SIG-M5 treated with dmso at 0.1 percent for 504 hours (cell line): ENCODE data around the gene WNK2.
"Not testable (repeated sequence)": the region's sequence is repeated elsewhere in the genome, so short reads cannot be mapped to it uniquely, and the experiment has no call there.

Experiments
- DNase-seq: peaks from one replicate; lab custom pipeline; 2025; ENCODE audit not compliant: unreplicated experiment; lab: John Stamatoyannopoulos, UW

The WNK2 gene

DNA sequence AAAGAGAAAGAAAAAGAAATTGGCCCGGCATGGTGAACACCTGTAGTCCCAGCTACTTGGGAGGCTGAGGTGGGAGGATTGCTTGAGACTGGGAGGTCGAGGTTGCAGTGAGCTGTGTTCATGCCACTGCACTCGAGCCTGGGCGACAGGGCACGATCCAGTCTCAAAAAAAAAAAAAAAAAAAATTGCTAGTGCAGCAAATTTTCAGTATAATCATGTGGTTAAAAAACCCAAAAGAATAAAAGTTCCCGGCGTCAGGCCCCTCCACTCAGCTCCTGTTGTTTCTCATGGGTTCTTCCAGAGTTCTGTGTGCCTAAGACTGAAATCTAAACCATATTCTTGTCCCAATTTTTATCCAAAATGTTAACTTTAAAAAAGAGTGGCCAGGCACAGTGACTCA is 49.1 kb downstream of the WNK2 start:
- no peak for DNase-seq

DNA sequence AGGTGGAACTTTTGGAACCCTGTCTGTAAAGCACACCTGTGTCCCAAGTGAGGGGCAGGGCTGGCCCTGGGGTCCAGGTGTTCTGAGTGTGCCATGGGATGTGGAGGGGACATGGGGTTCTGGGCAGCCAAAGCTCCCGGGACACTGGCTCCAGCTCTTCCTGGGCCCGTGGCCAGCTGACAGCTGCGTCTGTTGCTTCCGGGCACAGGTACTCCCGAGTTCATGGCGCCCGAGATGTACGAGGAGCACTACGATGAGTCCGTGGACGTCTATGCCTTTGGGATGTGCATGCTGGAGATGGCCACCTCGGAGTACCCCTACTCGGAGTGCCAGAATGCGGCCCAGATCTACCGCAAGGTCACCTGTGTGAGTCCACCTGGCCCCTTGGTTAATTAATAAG is 50.7 kb downstream of the WNK2 start:
- no peak for DNase-seq

DNA sequence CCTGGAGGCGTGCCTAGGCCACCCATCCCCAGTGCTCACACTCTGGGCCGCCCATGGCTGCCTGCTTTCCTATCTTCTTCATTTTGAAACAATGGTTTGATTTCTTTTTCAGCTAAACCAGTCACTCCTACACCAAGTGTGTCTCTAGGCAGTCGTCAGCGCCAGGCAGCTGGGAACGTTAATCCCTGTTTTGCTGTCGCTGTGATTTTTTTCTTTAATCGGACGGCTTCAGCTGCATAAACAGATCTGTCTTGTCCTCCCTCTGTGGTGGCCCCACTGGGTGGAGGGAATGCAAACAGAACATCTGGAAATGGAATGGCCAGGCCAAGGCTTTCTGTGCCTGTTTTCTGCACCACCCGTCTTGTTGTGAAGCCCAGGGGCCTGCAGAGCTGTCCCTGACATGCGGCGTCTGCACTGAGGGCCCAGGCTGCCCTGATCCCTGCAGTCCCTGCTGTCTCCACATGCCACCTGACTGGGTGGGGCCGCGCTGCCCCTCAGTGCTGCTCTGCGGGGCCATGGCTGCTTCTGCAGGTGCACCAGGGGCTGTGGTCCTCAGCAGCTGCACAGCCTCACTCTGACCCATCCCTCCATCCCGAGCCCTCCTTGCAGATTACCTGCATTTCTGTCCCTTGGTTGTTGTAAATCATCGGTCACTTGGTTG is 51.5 kb downstream of the WNK2 start:
- DNase-seq: no peak

DNA sequence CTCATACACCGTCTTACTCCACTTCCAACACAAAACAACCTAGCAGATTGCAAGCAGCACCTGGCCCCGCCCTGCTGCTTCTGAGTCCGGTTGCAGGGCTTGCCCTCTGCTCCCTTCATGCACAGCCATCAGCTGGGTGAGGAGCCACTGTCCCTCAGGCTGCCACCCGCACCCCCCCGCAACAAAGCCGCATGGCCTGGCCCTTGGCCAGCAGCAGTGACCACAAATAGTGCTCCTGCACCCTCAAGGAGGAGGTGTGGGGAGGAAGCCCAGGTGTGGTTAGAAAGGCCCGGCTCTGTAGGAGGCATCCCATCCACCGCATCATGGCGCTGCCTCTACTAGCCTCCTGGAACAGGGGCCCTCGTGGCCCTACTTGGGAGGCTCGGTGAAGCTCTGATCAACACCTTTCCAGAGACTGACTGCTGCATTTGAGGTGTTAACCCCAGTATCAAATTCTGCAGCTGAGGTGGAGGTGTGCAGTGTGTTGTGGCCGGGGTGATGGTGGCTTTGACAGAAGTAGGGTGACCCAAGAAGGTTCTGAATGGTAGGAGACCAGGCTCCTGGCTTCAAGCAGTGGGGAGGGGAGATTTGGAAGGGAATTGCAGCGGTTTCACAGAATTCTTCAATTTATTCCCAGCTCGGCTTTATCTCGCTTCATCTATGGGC is 52.7 kb downstream of the WNK2 start:
- DNase-seq: no peak

DNA sequence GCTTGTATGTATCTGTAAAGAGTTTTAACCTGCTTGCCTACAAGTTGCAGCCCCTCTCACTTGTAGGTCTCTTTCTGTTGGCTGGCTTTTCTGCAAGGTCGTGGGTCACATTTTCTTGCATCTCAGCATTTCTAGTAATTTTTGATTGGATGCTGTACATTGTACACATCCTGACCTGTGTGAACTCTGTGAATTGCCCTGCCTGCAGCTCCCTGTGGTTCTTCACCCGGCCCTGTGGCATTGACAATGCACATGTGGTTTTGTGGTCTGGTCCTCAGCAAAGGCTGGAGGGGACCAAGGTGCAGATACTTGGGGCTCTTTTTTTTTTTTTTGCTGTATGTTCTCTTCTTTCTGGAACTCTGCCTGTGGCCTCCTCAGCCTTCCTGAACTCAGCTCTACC is 53.6 kb downstream of the WNK2 start:
- DNase-seq: no peak

DNA sequence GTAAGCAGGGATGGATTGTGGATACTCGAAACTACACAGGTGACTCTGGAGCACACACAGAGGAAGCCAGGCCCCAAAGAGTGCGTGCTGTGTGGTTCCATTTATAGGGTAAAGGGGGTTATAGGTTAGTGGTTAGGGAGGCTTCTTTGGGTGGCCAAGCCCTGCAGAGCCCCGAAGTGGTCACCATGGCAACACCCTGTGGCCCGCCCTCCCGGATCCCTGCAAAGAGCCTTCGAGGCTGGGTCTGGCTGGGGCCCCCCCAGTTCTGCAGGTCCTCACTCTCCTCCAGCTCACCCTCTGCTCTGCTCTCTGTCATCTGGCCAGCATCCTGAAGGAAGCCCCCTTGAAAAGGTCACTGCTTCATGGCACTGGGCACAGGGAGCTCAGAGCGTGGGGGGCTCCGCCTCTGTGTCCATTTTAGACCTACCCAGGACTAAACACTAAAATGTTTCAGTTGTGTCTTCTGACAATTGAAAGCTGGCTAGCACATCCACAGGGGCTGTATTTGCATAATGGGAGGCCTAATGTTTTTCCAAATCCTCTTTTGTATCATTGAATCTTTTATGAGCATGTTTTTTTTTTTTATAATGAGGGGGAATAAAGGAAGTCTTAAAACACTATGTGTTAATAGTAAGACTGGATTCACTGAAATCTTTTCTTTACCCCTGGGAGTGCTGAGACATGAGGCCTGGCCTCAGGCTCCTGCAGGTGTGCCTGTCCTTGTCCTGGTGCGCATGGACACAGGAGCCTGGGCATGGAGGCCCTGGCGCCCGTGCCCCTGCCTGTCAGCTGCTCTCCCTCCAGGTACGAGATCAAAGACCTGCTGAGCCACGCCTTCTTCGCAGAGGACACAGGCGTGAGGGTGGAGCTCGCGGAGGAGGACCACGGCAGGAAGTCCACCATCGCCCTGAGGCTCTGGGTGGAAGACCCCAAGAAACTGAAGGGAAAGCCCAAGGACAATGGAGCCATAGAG is 55.3 kb downstream of the WNK2 start:
- no peak for DNase-seq

DNA sequence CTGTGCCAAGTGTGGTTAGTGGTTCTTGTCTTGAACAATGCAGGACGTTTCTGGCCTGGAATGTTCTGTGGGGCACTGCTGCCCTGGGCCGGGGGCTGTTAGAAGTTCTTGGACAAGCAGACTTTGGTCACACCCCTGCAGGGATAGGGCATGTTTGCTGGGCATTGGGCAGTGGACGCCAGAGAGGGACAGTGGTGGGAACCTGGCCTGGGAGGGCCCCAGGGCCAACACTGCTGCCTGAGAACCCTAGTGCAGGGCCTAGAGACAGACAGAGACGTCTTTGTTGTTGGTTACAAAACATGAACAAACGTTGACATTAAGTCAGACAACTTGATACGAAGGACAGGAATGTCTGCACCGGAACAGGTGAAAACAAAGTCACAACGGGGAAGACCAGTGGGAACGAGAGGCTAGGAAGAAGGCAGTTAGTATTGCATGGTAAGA is 57.0 kb downstream of the WNK2 start:
- no peak for DNase-seq

DNA sequence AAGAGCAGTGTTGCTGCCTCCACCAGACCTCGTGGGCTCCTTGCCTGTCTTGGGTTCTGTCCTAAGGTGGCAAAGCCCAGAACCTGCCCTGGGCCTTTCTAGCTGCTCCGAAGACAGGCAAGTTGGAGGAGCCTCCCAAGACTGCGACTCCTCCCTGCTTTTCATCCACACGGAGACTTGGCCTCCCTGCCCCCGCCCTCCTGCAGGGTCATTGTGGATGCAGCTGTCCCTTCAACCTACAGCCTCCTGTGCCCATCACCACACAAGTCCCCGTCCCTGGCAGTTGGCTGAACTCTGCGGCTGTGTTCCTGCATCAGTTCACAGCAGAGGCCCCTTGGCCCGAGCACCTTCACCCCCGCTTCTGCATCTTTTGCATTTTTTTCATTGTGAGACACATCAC is 59.2 kb downstream of the WNK2 start:
- no peak for DNase-seq

DNA sequence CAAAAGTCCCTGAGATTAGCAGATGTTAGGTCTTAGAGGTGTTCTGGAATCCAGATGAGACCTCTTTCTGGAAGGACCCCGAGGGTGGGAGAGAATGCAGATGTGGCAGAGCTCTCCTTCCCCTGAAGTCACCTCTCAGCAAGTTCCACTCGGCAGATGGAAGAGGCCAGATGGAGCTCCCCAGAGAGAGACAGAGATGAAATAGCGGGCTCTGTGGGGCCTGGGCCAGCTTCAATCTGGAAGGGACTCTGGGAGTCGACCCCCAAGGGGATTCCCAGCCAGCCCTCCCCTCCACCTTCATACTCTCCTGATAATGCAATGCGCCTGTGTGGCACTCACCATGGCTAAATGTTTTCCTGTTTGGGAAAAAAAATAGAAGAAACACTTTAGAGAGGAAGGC is 60.2 kb downstream of the WNK2 start:
- no peak for DNase-seq

DNA sequence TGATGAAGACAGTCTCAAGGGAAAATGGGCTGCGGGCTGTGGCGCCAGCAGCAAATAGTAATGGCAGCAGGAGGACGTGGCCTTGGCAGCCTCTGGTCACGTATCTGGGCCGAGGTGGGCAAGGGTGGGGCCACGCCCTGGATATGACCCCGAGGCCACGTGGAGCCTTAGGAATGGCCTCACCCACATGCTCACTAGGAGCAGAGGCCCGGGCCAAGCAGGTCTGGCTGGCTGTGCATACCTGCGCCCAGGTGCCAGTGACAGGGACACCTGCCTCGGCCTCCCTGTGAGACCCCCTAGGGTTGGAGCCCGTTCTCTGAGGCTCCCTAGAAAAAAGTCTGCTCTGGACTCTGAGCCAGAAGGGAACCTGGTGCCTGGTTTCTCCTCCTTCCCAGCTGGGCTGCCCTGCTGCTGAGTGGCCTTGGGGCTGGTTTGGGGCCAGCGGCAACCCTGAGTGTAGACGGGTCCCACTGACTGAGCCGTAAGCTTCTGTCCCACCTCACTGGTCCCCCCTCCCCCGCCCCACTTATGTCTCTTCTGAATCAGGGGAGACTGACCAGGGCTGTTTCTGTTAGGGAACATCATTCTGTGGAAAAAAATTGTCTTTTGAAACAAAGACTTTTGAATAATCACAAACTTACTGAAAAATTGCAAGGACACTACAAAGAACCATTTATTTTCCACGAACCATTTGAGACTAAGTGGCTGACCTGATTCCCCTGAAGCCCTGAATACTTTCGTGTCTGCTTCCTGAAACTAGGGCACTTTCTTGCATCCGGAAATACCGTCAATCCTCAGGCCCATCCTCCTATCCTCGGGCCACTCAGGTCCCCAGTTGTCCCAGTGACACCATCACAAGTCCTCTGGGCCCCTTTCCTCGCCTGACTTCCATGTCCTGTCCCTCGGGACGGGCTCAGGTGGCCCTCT is 60.8 kb downstream of the WNK2 start:
- DNase-seq: no peak

DNA sequence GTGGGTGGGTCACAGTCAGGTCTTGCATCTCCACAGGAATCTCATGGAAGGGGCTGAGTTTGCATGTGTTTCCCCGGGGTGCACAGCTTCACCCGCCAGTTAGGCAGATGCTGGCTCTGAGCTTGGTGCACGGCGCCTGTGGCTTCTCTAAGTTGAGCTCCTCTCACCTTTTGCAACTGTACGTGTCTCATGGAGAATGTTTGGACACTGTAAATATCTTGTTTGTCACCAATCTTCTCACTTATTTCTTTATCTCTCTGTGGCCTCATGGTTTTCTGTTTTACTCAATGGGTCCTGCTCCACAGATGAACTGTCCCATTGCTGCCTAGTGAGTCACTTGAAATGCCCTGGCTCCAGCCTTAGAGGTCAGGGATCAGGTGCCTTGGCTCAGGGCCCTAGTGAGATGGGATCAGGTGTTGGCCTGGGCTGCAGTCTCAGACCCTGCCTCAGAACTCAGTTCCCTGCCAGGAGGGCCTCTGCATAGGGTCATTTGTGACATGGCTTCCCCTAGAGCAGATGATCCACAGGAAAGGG is 61.6 kb downstream of the WNK2 start:
- DNase-seq: no peak

DNA sequence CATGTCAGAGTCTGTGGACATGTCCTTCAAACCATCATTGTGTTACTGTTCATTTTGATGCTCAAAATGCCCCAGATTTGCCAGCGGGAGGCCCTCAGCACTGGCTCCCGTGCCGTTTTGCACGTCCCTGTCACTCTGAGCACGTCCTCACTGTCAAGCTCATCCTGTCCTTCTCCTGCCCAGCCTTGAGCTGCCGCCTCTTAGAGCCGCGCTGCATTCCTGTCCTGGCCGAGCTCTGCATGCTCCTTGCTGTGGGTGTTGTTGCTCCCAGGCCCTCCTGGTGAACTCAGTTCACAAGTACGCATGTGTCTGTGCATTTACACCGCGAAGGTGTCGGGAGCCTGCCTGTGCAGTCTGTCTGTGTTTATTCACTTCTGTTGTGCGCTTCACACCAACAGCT is 62.2 kb downstream of the WNK2 start:
- DNase-seq: no peak

DNA sequence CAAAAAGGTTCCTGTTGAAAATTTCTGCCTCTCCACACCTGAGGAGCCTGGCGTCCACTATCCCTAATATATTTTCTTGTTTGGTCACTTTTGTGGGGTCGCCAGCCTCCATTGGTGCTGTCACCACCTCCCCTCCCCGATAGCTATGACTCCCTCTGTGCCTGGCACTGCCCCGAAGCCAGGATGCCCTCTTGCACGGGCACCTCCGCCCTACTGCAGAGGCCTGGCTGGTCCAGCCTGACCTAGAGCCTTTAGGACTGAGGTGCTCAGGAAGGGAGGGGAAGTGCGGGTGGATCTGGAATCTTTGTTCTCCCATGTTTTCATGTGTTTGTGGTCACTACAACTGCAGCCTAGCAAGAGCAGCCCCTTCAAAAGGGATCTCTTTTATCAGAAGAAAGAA is 62.6 kb downstream of the WNK2 start:
- no peak for DNase-seq

DNA sequence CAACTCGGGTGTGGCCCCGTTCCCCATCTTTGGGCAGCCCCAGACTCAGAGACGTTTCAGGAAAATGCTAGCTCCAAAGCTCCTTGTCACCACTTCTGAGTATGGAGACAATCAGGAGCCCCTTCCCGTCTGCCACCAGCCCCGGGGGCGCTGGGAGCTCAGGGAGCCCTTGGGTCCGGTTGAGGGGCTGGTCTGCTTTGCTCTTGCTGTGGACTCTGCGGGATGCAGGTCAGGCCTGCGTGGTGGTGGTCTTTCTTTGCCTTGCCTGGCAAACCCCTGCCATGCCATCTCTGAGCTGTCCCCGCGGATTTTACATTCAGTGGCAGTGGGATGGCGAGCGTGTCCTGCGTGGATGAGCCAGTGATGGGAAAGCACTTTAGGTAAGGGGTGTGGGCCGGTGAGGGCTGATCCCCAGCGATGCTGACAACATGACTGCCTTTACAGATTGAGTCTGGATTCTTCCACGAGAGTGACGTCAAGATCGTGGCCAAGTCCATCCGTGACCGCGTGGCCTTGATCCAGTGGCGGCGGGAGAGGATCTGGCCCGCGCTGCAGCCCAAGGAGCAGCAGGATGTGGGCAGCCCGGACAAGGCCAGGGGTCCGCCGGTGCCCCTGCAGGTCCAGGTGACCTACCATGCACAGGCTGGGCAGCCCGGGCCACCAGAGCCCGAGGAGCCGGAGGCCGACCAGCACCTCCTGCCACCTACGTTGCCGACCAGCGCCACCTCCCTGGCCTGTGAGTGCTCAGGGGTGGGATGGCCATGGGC is 63.3 kb downstream of the WNK2 start:
- no peak for DNase-seq

DNA sequence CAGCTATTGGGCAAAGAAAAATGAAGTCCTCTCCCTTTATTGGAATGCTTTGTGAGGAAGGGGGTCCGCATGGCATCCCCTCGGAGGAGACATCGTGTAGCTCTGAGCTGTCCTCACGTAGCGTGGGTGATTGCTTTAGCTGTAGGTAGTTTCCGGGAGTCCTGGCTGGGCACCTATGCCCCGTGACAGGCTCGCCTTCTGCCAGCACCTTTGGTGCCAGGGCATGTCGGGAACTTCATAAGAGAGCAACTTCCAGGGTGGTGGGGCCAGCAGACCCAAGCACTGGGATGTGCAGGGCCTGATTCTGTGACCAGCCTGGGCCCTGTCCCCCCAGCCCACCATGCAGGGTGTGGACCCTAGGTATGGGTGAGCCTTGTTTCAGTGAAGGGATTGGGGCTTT is 64.0 kb downstream of the WNK2 start:
- DNase-seq: no peak

DNA sequence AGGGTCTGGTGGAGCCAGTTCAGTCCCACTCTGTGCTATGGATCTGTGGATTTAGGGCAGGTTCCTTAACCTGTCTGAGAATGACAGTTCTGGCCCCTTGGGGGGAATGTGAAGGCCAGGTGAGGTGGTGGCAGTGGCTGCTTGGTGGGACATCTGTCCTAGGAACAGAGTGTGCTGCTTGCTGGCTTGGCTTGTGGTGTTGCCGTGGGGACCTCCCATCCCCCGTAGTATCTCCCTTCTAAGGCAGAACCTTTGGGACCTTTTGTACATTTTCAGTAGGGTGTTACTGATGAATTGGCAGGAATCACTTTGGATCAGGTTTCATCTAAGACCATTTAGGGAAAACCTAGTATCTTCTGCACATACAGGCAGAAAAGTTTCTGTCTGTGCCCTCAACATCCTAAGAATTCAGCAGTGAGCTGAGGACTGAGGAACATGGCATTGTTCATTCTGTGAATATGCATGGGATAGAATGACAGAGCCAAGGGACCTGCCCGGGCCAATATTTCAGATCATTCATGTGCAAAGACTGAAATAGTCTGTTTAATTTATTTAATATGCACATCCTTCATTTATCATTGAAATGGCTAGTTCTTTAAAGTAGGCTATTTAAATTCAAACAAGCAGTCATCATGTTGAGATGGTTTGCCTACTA is 64.6 kb downstream of the WNK2 start:
- DNase-seq: no peak

DNA sequence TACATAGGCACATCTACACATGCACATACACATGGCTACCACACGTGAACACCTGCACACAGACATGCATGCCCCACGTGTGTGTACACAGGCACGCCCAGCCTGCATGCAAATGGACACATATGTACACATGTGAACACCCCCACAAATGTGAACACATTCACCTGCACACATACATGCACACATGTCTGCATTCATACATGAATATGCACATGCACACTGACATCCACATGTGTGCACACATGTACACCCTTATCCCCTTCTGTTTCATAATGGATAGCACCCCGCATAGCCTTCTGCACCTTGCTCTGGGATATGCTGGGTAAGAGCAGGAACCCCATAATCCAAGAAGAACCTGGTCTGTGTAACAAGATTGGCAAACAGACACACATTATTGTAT is 66.2 kb downstream of the WNK2 start:
- no peak for DNase-seq

DNA sequence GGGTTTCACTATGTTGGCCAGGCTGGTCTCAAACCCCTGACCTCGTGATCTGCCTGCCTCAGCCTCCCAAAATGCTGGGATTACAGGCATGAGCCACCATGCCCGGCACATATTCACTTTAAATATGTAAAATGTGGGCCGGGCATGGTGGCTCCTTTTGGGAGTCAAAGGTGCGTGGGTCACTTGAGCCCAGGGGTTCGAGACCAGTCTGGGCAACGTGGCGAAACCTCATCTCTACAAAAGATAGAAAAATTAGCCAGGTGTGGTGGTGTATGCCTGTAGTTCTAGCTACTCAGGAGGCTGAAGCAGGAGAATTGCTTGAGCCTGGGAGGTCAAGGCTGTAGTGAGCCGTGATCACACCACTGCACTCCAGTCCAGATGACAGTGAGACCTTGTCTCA is 67.4 kb downstream of the WNK2 start:
- DNase-seq: not testable (repeated sequence)

DNA sequence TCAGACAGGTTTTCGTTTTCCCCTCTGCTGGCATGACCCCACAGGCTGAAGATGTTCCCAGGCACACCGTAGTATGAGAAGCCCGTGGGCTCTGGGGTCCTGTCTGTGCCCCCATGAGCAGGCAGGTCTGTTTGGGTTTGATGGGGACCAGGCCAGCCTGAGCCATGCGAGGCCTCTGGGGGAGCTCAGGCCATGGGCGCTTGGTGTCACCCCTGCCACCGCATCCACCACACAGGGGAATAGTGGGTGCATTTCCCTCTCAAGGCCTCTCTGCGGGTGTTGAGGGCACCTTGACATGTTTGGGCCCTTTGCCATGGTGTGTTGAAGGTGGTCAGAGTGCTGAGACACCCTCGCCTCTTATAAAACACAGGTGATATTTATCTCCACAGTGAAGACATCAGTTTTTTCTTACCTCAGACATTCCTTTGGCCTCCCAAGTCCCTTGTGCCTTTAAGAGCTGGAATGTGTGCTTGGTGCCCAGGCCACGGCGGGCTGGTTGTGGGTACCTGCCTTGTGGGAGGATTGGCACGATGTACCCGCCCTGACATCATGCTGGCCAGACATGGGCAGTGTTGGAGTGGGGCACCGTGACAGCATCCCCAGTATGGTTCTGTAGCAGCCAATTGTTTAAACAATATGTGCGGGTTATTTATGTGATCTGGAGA is 68.3 kb downstream of the WNK2 start:
- DNase-seq: no peak
